ENCODE results near the gene POMT1. TPM values are rescaled to one million over a fixed set of nuclear protein-coding genes. Genes with fewer than 3 reads are reported as not detected.

POMT1 gene
- total and polyA plus RNA-seq, 2 of the 8 experiments (the other 6 are each of a cell fraction or from before 2014, with no cell fraction given), result 22.3 to 33.2 TPM

- TF ChIP-seq BCL11A (IDR thresholded peaks at IDR 0.05; ENCODE audit: low read depth in 2 of 2, low read length in 2 of 2), result no peak
- TF ChIP-seq KDM4A (IDR thresholded peaks at IDR 0.05; ENCODE audit: low read depth, low read length, severe bottlenecking), result no peak
- no peak for TF ChIP-seq PHF8 (conservative IDR thresholded peaks at IDR 0.05; ENCODE audit: low read depth, low read length)
Observed at GRCh38 chr9:131565369-131565768, 62.7 kb downstream of the POMT1 start (continued).
